GM21619 (cell line): ENCODE measurements around the gene HEPN1.

Experiments
- ATAC-seq: cut with Tn5 transposase; IDR thresholded peaks from one replicate; pipeline ENCODE4 v1.9.1; 2021; ENCODE audit not compliant: unreplicated experiment

Gene HEPN1

DNA sequence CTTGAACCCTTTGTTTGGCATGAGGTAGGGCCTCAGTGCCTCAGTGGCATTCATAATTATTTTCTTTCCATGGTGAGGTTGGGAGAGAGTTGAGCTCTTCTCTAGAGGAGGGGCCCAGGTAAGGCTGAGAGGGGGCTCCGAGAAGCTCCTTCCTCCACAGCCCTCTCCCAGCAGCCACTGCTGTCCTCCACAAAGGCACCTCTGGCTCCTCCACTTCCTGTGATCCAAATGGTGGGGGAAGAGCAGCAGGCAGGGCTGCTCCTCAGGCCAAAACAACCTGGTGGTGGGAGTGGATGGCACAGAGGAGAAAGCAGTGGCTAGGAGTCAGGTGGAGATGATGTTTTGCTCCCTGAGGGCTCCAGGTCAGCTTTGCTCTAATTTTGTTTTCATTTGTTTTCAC lies 34.7 kb upstream of the HEPN1 start:
- no peak for ATAC-seq

DNA sequence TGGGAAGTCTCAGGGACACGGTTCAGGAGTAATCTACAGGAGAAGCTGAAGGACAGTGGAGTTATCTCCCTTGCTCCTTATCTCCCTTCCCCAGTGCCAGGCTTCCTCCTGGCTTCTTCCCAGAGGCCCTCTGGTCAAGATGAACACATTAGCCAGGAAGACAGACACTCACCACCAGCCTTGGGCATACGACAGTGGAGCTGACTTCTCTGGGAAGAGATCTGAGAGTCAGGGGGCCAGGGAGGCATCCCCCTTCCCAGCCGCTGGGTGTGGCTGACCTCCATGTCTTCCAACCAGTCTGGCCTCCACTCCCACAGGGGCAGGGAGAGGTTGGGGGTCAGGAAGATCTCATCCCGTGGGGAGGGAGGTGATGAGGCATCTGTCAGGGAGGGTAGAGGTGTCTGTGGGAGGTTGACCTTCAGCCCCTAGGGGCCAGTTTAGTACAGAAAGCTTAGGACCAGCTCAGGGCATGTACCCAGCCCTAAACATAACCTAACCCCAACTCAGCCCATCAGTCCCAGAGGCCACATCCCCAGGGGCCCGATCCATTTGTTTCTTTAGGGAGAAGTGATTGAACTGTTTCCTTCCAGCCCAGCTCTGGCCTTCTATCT lies 34.1 kb upstream of the HEPN1 start:
- no peak for ATAC-seq

DNA sequence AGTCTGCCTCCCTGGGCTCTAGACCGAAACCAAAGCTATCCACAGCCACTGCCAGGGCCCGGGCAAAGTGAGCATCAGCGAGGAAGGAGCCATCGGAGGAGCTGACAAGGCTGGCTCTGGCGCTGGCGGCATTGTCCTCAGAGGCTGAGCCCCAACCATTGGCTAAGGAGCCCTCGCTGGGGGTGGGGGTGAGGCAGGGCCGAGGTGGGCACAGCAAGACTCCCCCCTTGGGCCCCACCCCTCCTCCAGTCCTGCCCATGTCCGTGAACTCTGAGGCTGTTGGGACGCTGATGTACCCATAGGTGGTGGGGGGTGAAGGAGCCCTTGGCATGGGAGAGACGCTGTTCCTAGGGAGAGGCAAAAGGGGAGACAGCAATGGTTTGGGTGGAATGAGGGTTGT lies 32.6 kb upstream of the HEPN1 start:
- no peak for ATAC-seq

DNA sequence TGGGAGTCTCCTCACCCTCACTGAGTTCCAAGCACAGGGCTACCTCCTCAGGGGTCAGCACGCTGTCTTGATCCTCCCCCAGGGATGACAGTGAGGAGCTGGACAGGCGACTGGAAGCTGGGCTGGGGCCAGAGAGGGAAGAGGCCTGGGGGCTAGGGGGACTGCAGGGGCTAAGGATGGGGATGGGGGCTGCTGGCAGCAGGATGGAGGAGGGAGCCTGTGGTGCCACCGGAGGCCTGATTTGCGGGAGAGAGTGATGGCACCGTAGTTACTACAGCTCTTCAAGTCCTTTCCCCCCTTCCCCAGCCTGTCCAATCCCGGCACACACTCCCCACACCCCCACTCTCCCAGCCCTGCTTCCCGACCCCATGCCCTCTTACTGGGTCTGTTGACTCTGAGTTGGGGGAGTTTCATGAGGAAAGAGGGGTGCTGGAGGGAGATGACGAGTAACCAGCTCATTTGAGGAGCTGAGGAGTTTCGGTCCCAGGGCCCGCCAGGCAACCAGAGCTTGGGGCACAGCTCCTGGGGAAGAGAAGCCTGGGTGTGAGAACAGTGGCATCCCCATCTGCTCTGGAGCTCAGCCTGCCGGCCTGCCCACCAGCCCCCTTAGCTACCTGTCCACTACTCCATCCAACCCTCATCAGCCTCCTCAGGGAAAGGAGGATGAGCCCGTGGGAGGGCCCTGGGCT lies 31.9 kb upstream of the HEPN1 start:
- no peak for ATAC-seq

DNA sequence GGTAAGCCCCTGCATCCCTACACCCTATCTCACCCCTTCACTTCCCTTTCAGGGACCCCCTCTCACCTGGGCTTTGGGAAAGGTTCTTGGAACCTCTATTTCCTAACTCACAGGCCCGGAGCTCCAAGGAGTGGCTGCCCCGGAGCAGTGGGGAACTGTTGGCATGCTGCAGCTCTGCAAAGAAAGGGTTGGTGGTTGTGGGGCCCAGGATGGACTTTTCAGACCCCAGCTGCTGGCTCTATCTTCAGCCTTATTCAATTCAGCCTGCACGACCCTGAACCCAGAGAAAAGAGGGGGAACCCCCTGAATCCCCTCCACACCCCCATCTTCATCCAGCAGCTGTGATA lies 31.4 kb upstream of the HEPN1 start:
- ATAC-seq: no peak

DNA sequence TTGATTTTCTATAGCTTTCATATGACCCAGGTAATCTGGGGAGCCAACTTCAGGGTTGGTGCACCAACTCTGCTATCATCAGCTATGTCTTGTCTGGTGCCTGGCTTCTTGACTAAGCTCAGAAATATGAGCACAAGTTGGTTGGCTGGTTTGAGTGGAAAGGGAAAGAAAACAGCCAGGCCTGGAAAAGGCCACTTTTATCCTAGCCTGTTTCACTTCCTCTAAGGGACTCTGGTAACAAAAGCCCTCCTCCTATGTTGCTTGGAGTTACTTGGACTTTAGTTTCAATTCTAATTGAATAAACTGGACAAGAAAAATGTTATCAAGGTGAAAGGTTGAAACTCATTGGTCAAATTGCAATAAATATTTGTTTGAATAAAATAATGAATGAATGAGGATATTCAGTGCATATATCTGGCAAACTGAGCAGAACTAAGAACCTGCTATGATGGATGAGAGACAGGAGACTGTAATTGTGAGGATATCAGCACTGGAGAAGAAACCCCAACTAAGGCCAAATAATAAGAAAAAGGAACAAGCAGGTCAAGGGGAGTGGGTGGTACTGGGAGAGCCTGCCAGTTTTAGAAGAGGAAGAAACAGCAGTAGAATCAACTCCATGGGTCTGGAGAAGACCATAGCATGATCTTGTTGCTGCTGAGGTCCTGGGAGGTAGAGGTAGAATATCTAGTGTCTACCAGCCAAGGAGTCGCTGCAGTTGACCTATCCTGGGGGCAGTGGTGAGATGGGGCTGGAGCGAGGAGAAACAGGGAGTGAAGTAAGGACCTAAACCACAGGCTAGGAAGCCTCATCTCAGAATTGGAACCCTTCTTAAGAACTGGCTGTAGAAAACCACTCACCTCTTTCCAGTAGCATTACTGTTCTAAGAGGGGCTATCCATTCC lies 29.6 kb upstream of the HEPN1 start:
- ATAC-seq: no peak

DNA sequence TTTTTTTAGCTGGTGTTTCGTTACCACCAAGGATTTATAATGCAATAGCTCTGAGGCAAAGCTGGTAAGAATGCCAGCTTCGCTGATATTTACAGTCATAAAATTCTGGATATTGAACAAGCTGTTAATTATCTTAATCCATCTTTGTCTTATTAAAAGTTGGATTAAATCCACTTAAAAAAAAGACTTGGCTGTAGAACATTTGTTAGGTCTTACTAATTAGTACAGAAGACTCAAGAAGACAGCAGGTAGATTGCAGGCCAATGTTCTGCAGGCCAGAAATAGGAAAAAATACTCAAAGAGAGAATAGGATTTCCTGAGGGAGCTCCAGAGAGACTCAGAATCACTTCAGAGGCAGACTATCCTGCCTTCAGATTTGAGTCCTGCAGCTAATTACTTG lies 28.9 kb upstream of the HEPN1 start:
- no peak for ATAC-seq

DNA sequence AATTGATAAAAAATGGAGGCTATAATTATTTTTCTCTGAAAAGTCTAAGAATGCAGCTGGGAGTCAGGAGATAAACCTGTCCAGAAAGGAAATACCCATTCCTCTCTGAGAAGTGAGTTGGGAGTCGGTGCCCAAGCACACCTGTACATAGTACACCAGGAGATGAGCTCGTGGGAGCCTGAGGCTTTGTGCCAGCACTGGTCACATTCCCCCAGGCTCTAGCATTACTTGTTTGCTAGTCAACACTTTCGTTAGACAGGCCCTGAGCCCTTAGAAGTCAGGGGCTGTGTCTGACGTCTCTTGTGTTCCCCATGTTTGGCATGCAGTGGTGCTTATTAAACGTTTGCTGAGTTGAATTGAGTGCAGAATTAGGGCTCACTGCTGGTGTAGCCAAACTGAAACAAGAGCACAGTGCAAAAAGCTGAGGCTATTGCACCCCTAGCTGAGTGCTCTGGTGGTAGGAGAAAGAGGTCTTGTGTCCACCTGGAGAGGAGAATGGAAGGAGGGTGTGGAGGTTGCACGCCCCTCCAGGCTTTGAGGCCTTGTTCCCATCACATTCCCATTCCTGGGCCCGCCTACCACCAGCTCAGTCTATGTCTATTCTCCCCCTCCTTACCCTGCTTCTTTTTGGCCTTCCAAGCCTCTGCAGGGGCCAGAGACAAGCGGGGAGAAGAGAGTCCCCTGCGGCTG lies 28.2 kb upstream of the HEPN1 start:
- no peak for ATAC-seq

DNA sequence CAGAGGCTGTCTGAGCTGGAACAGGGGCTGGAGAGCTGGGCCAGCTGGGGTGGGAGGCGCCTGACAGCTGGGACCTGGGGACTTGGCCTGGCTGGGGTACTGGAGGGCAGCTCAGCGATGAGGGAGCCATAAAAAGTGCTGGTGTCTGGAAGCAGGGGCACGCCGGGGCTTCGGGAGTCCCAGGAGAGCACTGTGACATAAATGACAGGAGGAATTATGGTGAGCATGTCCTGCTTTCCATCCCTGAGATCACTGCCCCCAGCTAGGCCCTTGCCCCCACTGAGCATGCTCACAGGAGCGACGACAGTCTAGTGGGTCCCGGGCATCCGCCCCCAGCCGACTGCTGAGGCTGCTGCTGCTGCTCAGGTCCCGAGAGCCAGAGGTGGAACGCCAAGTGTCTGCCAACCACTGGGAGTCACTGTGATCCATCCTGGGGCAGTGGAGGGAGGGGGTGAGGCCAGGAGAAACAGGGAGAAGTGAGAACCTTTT lies 27.6 kb upstream of the HEPN1 start:
- no peak for ATAC-seq

DNA sequence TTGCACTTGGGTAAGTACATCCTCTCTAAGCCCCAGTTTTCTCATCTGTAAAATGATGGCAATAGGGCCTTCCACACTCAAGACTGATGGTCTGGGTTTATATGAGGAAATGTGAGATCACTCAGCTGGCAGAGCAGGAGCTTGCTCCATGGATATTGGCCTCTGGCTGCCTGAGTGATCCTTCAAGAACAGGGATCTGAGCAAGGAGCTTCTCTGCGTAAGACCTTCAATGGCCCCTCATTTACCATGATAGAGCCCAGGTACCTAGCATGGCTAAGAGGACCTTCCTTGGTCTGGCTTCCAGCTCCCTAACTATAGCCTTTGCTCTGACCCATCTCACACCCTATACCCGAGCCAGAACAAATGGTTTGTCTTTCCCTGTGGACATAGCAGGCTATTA lies 26.9 kb upstream of the HEPN1 start:
- ATAC-seq: no peak

DNA sequence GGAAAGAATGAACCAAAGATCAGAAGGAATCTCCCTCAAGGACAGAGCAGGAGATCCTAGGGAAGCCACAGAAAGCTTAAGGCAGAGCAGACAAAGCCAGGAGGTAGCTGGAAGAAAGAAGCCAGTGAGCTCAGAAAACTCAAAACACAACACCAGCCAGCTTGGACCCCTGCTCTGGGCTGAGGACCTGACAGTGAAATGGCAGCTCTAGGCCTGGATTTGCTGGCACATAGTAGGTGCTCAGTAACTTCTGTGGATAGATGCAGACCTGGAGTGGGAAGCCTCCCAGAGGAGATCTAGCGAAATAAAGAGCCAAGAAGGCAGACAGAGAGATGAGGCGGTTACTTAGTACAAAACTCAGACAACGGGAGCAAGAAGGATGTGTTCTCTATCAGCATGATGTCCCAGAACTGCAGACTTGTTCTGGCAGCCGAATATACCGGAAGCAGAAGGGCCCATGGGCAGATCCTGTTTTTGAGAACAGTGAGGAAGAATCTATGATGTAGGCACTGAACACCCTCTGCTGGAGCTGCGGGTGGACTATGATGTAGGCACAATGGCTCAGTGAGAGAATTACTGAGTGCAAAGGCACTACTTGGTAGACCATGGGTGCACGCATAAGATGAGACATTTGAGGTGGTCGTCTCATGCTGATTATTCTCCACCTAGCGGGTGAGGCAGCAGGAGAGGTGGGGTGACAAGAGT lies 26.1 kb upstream of the HEPN1 start:
- no peak for ATAC-seq

DNA sequence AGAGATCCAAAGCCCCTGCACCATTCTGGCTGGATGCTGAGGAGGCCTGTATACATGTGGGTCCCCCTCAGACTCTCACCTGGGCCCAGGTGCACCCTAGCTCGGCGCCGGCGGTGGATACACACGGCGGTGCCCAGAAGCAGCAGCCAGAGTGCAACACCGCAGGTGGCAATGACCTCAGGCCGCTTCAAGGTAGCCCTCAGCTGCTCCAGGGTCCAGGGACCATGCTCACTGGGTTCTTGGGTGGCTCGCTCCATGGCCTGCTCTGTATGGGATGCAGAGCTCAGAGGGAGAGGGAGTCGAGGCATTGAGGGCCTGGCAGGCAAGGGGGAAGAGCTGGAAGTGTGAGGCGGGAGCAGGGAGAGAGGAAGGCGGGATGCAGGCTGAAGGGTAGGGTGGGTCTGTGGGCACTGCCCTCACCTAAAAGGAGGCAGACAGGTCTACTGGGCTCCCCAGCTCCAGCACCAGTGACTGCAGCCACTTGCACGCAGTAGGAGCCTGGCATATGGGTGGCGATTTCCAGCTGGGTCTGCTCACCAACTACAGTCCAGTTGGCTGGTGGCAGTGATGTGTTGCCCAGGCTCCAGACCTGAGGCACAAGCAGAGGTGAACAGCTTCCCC lies 25.2 kb upstream of the HEPN1 start:
- ATAC-seq: no peak

DNA sequence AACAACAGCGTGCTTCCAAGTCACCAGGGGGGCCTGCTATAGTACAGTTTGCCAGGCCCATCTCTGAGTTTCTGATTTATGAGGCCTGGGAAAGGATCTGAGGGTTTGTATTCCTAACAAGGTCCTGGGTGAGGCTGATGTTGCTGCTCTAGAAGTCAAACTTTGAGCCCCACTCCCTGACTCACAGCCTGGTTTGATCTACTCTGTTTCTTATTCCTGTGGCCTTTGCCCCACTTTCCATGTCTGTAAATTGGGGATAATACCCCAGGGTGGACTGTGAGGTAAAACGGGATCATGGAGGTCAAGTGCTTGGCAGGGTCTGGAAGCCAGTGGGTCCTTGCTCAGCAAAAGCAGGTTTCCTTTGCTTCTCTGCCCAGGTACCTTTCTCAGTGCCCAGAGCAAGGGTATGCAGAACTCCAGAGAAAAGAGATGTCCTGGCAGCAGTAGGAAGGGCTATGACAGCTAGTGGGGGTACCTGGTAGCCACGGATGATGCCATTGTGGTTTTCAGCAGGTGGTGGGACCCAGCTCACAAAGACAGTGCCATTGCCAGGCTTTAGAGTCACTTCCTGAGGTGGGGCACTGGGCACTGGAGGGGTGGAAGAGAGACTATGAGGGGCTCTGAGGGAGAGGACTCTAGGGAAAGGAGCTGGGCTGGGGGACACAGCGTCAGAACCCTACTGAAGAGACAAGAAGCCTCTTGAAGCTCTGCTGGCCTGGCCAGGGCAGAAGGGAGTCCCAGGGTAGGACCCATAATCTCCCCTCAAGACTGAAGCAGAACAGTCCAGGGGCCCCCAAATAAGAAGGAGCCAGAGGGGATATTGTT lies 24.2 kb upstream of the HEPN1 start:
- no peak for ATAC-seq

DNA sequence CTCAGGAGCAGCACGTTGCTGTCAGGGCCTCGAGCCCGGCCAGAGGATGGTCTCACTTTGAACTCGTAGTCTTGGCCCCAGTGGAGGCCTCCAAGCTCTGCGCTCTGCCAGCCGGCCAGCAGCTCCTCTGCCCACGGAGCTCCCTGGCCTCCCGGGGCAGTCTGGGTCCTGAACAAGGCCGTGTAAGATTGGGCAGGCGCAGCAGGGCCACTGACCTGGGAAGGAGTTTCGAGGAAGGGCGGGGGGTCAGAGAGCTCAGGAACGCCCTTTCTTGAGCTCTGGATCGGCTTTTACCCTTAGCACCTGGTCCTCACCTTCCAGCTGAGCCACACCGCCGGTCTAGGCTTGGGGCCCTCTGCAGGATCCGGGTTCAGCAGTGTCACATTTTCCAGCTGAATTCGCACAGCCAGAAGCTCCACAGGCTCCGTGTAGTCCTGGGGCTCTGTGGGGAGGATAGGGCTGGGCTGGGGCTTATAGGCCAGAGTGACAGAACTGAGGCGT lies 23.5 kb upstream of the HEPN1 start:
- no peak for ATAC-seq

DNA sequence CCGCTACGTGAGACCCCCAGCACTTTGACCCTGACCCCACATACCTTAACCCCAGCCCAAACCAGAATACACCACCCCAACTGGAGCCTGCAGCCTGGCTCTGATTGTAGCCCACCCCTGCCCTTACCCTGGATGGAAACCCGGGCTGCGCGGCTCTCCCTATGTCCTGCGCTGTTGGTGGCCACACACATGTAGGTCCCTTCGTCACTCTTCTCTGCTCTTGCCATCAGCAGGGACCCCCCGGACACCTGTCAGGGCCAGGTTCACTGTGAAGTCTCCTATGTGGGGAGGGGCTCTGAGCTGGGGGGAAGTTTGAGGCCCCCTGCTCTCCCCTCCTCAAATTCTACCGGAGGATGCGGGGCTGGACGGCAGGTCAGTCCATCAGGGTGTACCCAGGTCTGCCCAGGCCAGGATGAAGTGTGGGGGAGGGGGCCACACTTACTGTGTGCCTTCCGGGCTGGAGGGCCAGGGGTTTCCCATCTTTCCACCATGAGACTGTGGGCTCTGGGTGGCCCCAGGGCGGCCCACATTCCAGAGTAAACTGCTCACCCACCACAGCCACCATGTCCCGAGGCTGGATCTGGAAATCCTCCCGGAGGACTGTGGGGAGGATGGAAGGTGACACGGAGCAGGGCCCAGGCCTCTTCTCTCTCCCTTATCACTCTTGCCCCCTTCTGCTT lies 22.8 kb upstream of the HEPN1 start:
- ATAC-seq: no peak

DNA sequence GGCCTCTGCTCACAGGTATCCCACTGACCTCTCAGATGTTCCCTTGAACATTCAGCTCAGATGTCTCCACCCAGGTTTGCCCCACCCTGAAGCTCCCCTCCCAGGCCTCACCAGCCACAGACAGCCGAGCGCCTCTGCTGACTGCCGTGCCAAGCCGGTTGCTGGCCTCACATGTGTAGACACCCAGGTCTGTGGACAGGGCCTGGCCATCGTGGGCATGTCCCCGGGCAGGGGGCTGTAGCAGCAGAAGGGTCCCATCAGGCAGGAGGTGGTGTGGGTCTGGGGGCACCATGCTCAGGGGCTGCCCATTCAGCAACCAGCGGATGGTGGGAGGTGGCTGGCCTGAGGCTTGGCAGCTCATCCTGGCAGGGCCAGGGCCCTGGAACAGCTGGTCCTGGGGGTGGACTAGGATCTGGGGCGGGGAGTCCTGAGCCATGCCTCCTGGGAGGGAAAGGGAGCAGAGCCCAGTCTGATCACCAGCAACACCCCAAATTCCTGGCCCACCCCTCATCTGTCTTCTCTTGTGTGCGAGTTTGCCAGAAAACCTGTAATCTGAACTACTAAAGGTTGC lies 22.1 kb upstream of the HEPN1 start:
- ATAC-seq: no peak

DNA sequence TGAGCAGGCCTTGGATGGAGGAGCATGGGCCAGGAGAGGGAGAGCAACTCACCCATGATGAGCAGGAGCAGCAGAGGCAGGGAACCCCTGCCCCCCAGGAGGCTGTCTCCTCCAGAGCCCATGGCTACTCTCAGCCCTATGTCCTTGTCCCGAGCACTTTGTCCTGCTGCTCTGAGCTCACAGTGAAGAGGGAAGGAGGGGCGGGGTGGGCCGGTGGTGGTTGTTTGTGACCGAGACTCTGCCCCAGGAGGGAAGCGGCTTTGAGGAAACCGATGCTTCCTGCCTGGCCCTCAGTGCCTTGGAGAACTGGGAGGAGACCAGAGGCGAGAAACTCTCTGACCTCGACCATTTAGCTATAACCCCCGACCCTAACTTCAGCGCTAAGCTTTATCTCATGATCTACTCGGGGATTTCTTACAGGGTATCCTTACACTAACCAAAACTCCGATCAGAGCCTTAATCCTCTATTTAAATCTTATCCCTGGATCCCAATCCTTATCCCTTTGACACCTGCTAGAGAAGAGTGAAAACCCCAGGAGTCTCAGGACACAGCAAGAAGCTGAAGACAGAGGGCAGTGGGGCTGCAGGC lies 21.3 kb upstream of the HEPN1 start, which contains the start of gene ROBO4:
ROBO4 (minus strand) TSS at position 192 of the 589 bp plus-strand sequence; CDS start at position 122, 70 bp downstream.
- ATAC-seq: no peak

DNA sequence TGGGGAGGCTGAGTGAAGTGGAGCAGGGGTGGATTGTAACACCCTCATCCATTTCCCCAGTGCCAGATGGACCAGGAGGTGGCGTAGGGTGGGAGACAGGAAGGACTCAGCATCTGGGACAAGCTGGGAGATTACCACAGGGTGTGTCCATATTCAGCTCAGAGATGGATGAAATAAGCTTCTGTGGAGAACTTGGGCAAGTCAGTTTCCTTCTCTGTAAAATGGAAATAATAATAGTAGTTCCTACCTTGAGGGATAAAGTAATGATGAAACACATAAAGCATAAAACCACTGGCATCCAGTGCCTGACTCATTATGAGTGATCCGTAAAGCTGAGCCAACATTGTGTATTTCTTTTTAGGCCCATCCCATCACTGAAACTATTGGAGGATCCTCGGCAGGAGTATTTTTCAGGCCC lies 20.8 kb upstream of the HEPN1 start:
- ATAC-seq: no peak
